Measurements from ENCODE around the gene NRAP.
"Not testable (repeated sequence)": the region's sequence is repeated elsewhere in the genome, so short reads cannot be mapped to it uniquely, and the experiment has no call there.

NRAP gene

GRCh38 chr10:113656896-113657295 lies 6.9 kb downstream of the NRAP start:
- no peak for TF ChIP-seq CTCF (IDR thresholded peaks at IDR 0.05; ENCODE audit: borderline replicate concordance, control extremely low read depth, extremely low read depth, insufficient read depth, missing control alignments)
- in situ Hi-C loops (cut with MboI; ENCODE audit: low sequenced_read_pairs, unreplicated experiment), result no loop called here

DNA sequence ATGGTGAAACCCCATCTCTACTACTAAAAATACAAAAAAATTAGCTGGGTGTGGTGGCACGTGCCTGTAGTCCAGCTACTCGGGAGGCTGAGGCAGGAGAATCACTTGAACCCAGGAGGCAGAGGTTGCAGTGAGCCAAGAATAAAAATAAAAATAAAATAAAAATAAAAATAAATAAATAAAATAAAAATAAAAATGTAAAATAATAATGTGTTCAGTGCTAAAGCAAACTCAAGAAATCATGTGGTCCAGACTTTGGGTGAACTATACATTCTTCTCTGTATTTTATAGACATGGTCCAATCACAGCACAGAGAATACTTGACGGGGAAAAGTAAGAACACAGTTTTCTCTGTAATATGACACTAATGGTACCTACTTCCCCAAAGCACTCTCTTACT lies 11.4 kb downstream of the NRAP start:
- DNase-seq (ENCODE audit: low spot score); in situ Hi-C loops (cut with MboI; ENCODE audit: low sequenced_read_pairs, unreplicated experiment): not testable (repeated sequence)

More at GRCh38 chr10:113656896-113657295, 6.9 kb downstream of the NRAP start:
- DNase-seq (ENCODE audit: low spot score), result no peak

DNA sequence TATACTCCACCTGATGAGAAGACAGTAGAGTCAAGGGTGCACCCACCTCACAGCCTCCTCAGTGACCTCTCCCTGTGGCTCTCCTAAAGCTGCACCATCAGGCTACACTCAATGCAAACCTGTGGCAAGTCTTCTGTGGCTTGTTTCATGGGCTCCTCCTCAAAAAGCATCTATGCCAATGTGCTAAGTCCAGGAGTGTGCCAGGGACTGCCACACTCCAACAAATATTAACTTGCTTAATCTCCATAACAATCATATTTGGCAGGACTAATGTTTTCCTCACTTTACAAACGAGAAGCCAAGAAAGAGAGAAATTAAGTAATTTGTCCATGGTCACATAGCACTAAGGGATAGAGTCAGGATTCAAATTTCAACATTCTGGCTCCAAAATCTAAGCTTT lies 11.9 kb downstream of the NRAP start:
- TF ChIP-seq CTCF (IDR thresholded peaks at IDR 0.05; ENCODE audit: borderline replicate concordance, control extremely low read depth, extremely low read depth, insufficient read depth, missing control alignments), result no peak
- no peak for DNase-seq (ENCODE audit: low spot score)
- in situ Hi-C loops (cut with MboI; ENCODE audit: low sequenced_read_pairs, unreplicated experiment), result no loop called here

DNA sequence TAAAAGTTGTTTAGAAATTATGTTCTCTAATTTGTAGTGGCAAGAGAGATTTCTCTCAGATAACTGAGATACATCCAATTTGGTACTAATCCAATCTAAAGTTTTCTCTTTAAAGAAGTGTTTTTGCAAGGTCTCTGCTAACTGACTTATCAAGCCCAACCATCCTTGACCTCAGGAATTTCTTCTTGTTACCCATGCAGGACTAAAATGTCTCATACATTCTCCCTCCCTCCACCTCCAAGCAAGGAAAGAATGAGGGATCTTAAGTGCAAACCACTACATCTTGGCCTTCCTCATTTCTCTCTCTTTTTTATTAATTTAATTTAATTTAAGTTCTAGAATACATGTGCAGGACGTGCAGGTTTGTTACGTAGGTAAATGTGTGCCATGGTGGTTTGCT lies 12.8 kb downstream of the NRAP start:
- in situ Hi-C loops (cut with MboI; ENCODE audit: low sequenced_read_pairs, unreplicated experiment), result no loop called here
- no peak for TF ChIP-seq CTCF (IDR thresholded peaks at IDR 0.05; ENCODE audit: borderline replicate concordance, control extremely low read depth, extremely low read depth, insufficient read depth, missing control alignments)
- DNase-seq (ENCODE audit: low spot score), result no peak

DNA sequence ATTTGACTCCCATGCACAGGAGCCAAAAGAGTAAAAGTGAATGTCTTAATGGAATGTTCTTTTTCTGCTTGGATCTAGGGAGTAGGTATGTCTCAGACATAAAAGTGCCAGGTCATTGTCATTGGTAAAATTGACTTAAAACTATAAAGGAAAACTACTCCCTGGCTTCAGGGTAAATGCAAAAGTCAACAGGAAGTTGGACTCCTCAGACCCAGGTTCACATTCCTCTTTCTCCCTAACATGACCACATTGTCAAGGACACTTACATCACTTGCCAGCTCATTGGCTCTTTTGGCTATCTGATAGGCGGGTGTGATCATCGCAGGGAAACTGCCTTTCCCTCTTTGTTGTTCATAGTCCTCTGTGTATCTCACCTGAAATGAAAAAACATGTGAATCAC lies 13.7 kb downstream of the NRAP start:
- in situ Hi-C loops (cut with MboI; ENCODE audit: low sequenced_read_pairs, unreplicated experiment), result no loop called here
- no peak for TF ChIP-seq CTCF (IDR thresholded peaks at IDR 0.05; ENCODE audit: borderline replicate concordance, control extremely low read depth, extremely low read depth, insufficient read depth, missing control alignments)
- no peak for DNase-seq (ENCODE audit: low spot score)

DNA sequence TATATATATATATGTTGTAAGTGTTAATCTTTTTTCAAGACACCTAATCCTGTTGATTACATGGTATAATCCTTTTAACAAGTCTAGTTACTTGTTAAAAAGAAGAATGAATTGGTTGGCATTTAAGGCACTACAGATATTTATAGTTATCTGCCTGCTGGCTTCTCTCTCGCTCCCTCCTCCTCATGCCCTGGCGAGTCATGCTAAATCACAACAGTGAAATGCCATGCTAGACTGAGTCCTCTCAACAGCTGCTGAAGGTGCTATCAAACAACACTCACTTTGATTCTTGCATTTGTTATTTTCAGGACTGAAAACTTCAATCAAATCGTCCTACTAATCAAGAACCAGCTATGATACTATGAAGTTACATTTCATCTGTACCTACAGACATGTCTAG lies 15.4 kb downstream of the NRAP start:
- DNase-seq (ENCODE audit: low spot score), result no peak
- in situ Hi-C loops (cut with MboI; ENCODE audit: low sequenced_read_pairs, unreplicated experiment), result no loop called here
- no peak for TF ChIP-seq CTCF (IDR thresholded peaks at IDR 0.05; ENCODE audit: borderline replicate concordance, control extremely low read depth, extremely low read depth, insufficient read depth, missing control alignments)

GRCh38 chr10:113647812-113648211 lies 16.0 kb downstream of the NRAP start:
- no peak for DNase-seq (ENCODE audit: low spot score)
- no peak for TF ChIP-seq CTCF (IDR thresholded peaks at IDR 0.05; ENCODE audit: borderline replicate concordance, control extremely low read depth, extremely low read depth, insufficient read depth, missing control alignments)
- in situ Hi-C loops (cut with MboI; ENCODE audit: low sequenced_read_pairs, unreplicated experiment), result no loop called here
